Measurements from ENCODE around the gene SIGLEC15.
"Not testable (repeated sequence)": the region's sequence is repeated elsewhere in the genome, so short reads cannot be mapped to it uniquely, and the experiment has no call there.

SIGLEC15 gene

DNA sequence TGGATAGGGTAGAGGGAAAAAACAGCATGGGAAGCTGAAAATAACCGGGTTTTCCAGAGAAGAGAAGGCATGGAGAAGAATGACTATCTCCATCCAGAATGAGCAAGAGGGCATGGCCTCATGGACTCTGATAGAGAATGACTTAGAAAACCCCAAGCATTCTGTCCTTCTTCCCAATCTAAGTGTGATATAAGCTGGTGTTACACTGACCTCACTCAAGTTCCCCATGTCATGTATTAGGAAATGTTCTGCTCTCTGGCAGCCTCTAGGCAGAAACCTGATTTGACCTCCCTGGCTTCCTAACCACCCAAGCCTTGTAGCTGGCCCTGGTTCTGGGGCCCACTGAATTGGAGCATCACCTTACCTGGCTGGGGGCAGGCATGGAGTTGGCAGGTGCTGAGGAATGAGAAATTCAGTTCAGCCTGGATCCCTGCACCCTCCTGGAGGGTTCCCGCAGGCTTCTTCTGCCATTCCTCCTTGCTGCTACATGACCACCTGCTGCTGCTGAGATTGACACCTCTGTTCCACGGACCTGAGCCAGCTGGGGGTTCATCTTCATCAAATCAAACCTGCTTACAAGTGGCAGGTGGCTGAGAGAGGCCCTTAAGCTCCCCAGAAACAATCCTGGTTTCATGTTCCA, 5.2 kb upstream of the SIGLEC15 start:
- DNase-seq (ENCODE audit: low read depth): no peak
- TF ChIP-seq, protein P1, sequence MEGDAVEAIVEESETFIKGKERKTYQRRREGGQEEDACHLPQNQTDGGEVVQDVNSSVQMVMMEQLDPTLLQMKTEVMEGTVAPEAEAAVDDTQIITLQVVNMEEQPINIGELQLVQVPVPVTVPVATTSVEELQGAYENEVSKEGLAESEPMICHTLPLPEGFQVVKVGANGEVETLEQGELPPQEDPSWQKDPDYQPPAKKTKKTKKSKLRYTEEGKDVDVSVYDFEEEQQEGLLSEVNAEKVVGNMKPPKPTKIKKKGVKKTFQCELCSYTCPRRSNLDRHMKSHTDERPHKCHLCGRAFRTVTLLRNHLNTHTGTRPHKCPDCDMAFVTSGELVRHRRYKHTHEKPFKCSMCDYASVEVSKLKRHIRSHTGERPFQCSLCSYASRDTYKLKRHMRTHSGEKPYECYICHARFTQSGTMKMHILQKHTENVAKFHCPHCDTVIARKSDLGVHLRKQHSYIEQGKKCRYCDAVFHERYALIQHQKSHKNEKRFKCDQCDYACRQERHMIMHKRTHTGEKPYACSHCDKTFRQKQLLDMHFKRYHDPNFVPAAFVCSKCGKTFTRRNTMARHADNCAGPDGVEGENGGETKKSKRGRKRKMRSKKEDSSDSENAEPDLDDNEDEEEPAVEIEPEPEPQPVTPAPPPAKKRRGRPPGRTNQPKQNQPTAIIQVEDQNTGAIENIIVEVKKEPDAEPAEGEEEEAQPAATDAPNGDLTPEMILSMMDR (IDR thresholded peaks at IDR 0.05; ENCODE audit: low read length, missing control alignments): no peak
- H3K4me3 ChIP-seq (replicated peaks; ENCODE audit: low read depth, low read length): no peak overlapping the region

DNA sequence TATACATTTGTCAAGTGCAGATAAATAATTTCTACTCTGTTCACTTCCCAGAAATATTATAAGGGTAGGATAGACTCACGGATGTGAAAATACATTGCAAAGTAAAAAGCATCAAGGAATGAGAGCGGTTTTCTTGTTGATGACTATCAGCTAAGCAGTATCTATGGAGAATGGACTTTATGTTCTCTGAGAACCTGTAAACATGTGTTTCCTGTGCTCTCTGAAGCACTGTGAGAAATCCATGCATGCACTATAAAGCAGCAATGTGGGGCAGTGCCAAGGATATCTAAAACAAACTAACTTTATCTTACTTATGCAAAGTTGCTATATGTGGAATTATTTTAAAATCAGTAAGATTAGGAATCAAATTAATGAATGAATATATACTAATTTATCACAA, 4.4 kb upstream of the SIGLEC15 start:
- DNase-seq (ENCODE audit: low read depth): no peak
- TF ChIP-seq, protein P1 (IDR thresholded peaks at IDR 0.05; ENCODE audit: low read length, missing control alignments): no peak
- no peak overlapping the region for H3K4me3 ChIP-seq (replicated peaks; ENCODE audit: low read depth, low read length)

DNA sequence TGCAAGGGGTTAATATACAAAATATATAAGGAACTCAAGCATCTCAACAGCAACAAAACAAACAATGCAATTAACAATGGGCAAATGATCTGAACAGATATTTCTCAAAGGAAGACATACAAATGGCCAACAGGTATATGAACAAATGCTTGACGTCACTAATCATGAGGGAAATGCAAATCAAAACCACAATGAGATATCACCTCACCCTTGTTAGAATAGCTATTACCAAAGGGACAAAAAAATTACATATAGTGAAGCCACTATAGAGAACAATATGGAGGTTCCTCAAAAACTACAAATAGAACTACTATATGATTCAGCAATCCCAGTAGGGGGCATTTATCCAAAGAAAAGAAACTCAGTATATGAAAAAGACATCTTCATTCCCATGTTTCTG, 3.8 kb upstream of the SIGLEC15 start:
- TF ChIP-seq, protein P1 (IDR thresholded peaks at IDR 0.05; ENCODE audit: low read length, missing control alignments): no peak
- no peak overlapping the region for H3K4me3 ChIP-seq (replicated peaks; ENCODE audit: low read depth, low read length)
- no peak for DNase-seq (ENCODE audit: low read depth)

DNA sequence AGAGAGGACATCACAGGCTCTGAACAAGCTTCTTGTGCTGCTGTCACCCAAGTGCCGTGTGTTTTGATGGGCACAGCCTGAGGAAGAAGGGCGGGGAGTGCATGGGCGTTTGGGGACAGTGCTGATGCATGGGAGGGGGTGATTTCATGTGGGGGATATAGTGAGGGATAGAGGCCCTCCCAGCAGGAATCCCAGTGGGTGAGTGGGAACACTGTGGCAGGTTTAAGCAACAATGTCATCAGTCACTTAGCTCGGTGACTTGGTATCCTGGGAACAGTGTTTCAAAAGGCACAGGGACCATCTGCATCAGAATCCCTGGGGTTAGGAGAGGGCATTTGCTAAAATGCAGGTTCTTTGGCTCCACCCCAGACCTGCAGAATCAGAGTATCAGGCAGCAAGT, 609 bp downstream of the SIGLEC15 start:
- TF ChIP-seq, protein P1 (IDR thresholded peaks at IDR 0.05; ENCODE audit: low read length, missing control alignments): no peak
- no peak for DNase-seq (ENCODE audit: low read depth)
- no peak overlapping the region for H3K4me3 ChIP-seq (replicated peaks; ENCODE audit: low read depth, low read length)

DNA sequence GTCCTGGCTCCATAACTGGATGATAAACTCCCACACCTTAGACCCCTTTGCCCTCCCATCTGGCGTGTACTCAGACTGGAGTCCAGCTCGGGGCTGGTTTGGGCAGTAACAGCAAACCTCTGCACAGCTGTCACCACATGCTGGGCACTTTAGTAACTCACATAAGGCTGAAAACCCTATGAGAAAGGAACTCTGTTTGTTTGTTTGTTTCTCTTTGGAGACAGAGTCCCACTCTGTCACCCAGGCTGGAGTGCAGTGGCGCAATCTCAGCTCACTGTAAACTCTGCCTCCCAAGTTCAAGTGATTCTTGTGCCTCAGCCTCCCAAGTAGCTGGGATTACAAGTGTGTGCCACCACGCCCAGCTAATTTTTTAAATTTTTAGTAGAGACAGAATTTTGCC, 1.2 kb downstream of the SIGLEC15 start:
- DNase-seq (ENCODE audit: low read depth); H3K4me3 ChIP-seq (replicated peaks; ENCODE audit: low read depth, low read length): not testable (repeated sequence)

DNA sequence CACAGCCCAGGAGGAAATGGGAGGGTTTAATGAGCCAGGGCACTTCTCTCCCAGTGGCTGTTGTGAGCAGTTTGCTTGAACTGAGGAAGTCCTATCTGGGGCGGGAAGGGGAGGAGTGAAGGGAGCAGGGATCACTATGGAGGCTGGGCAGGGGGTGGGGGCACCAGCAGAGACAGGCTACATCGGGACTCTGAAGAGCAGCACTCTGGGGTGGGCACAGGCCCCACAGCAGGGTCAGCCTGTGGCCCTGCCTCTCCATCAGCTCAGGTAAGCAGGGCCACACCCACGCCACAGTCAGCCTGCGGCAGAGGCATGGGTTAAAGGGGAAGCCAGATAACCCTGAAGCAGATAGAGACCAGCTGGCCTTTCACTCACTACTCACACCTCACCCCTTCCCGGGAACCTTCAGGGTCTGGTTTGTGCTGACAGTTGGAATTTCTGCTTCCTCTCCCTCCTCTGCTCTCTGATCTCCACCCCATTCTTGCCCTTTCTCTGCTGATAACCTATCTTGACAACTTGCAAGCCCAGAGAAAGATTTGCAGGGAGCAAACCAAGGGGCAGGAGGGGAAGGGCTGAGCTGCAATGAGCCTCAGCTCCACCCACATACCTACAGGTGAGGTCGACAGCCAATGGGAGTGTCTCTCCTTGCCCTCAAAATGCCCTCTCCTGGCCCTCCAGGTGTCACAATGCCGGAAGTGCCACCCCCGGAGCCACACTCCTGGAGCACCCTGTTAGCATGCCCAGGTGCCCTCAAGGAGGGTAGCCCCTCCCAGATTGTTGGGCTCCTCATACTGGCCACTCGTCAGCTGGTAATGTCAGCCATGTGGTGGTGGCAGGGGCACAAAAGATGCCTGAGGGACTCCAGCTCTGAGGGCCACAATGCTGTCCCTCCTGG, 3.7 kb downstream of the SIGLEC15 start:
- DNase-seq (ENCODE audit: low read depth): no peak
- no peak overlapping the region for H3K4me3 ChIP-seq (replicated peaks; ENCODE audit: low read depth, low read length)
- TF ChIP-seq, protein P1 (IDR thresholded peaks at IDR 0.05; ENCODE audit: low read length, missing control alignments): no peak

DNA sequence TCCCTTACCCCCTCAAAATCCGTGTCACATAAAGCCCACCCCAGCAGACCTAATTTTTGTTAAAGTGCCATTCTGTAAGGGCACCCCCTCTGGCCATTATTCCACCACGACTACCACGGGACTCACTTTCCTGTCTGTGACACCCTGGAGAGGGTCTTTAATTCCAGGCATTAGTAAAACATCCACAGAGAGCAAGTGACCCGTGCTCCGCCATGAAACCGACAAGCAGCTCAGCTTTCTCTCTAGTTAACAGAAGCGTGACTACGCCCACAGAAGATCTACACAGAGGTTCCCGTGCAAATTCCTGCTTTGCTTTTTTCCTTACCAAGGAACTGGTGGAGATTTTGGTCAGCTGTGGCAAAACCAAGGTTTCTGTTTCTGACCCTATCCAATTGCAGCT, 4.4 kb downstream of the SIGLEC15 start:
- TF ChIP-seq, protein P1 (IDR thresholded peaks at IDR 0.05; ENCODE audit: low read length, missing control alignments): no peak
- DNase-seq (ENCODE audit: low read depth): no peak
- H3K4me3 ChIP-seq (replicated peaks; ENCODE audit: low read depth, low read length): no peak overlapping the region
